Vagina (tissue), 2 donors: ENCODE data around the gene E2F1. TPM values are rescaled to one million over a fixed set of nuclear protein-coding genes. Genes with fewer than 3 reads are reported as not detected.
A peak's percentile ranks its signal among the peaks of the same experiment; 100 is the strongest.

Source experiments
- DNase-seq, 2 donors: peaks; one replicate each; pipeline ENCODE4 v3.0.0-alpha.2; 2017; ENCODE audit errors: extremely low spot score in 2 of 2
- H3K27ac ChIP-seq: fragments of 200-600 bp; sonication (generic); one replicate; pipeline ENCODE4 v1.5.1; 2019
- H3K27me3 ChIP-seq: fragments of 200-600 bp; sonication (generic); one replicate; pipeline ENCODE4 v1.5.1; 2019
- H3K36me3 ChIP-seq, 2 donors: fragments of 200-600 bp; sonication (generic); one replicate each; pipeline ENCODE4 v1.5.1; 2017 to 2019
- H3K4me1 ChIP-seq: fragments of 200-600 bp; sonication (generic); one replicate; pipeline ENCODE4 v1.5.1; 2019
- H3K4me3 ChIP-seq, 2 donors: fragments of 200-600 bp; sonication (generic); 1 replicate in 1 of 2; 2 replicates in 1 of 2; pipeline ENCODE4 v1.5.1; 2016 to 2019
- H3K9me3 ChIP-seq: fragments of 200-600 bp; sonication (generic); one replicate; pipeline ENCODE4 v1.5.1; 2019
- CTCF ChIP-seq, 3 experiments: fragments of 450-650 bp in 2 of 3; fragments of 200-600 bp in 1 of 3; sonication (generic) in 1 of 3; IDR thresholded peaks; one replicate each; pipeline ENCODE4 v1.5.1; 2017 to 2019; ENCODE audit warnings: antibody characterized with exemption in 3 of 3, mild to moderate bottlenecking in 2 of 3, moderate library complexity in 2 of 3
- POLR2A ChIP-seq, 2 donors: fragments of 450-650 bp; IDR thresholded peaks; one replicate each; pipeline ENCODE4 v1.6.1; 2017; ENCODE audit warnings: antibody characterized with exemption in 2 of 2, mild to moderate bottlenecking in 2 of 2, moderate library complexity in 2 of 2
- POLR2AphosphoS5 ChIP-seq, 2 donors: sonication (generic); formaldehyde crosslinking; IDR thresholded peaks; one replicate each; pipeline ENCODE4 v1.9.0; 2017; ENCODE audit warnings: antibody characterized with exemption in 2 of 2, mild to moderate bottlenecking in 2 of 2, low read depth in 1 of 2; ENCODE audit not compliant: insufficient read depth in 1 of 2
- intact Hi-C: fragments of 100-400 bp; cut with DNase I; formaldehyde crosslinking; loops from one replicate; pipeline ENCODE4 v1.15.1; 2023
- total RNA-seq: library from RNA; depleted of rRNA; stranded (reverse); fragments of >200 nt; gene quantifications from one replicate; pipeline ENCODE4 v1.2.3, GENCODE V29; 2016

E2F1 gene
- total RNA-seq, 1 donor from 2014 or later, result 0.49 TPM

GRCh38 chr20:33730946-33731692 lies 44.9 kb upstream of the E2F1 start:
- intact Hi-C loops, result loop anchor here (10.0 kb wide), 1 partner anchor 56 kb away; the partner anchor contains the start of gene NECAB3
- H3K4me3 ChIP-seq, result peak overlapping the region; percentile 49 to 58
- TF ChIP-seq CTCF (IDR thresholded peaks at IDR 0.05) (no peak), POLR2AphosphoS5 (IDR thresholded peaks at IDR 0.05; ENCODE audit: insufficient read depth in 1 of 2, low read depth in 1 of 2) (no peak), POLR2A (IDR thresholded peaks at IDR 0.05) (no peak)
- no peak for DNase-seq
- H3K27ac ChIP-seq, result peak overlapping the region; percentile 91
- peaks cover 2% of the 10 kb centered on the region for H3K9me3 ChIP-seq
- H3K27me3 ChIP-seq, result no peaks in the 10 kb centered on the region
- no peaks in the 10 kb centered on the region for H3K36me3 ChIP-seq
- peaks cover 31% of the 10 kb centered on the region for H3K4me1 ChIP-seq

GRCh38 chr20:33729101-33729500 lies 42.9 kb upstream of the E2F1 start:
- H3K4me1 ChIP-seq, result peaks cover 25% of the 10 kb centered on the region
- H3K36me3 ChIP-seq, result no peaks in the 10 kb centered on the region
- no peaks in the 10 kb centered on the region for H3K9me3 ChIP-seq
- no peak for DNase-seq
- TF ChIP-seq CTCF (IDR thresholded peaks at IDR 0.05) (no peak), POLR2AphosphoS5 (IDR thresholded peaks at IDR 0.05; ENCODE audit: insufficient read depth in 1 of 2, low read depth in 1 of 2) (no peak), POLR2A (IDR thresholded peaks at IDR 0.05) (no peak)
- H3K4me3 ChIP-seq, result no peak overlapping the region
- intact Hi-C loops, result no loop called here
- H3K27ac ChIP-seq, result no peak overlapping the region
- no peaks in the 10 kb centered on the region for H3K27me3 ChIP-seq

- no peak for DNase-seq
- Histone ChIP-seq H3K4me3 (no peak overlapping the region), H3K4me1 (peaks cover 19% of the 10 kb centered on the region), H3K9me3 (no peaks in the 10 kb centered on the region), H3K27ac (no peak overlapping the region), H3K36me3 (no peaks in the 10 kb centered on the region), H3K27me3 (no peaks in the 10 kb centered on the region)
- no peak for TF ChIP-seq CTCF (IDR thresholded peaks at IDR 0.05)
- no peak for TF ChIP-seq POLR2A (IDR thresholded peaks at IDR 0.05)
- TF ChIP-seq POLR2AphosphoS5 (IDR thresholded peaks at IDR 0.05; ENCODE audit: insufficient read depth in 1 of 2, low read depth in 1 of 2), result no peak
- intact Hi-C loops, result no loop called here
Observed at GRCh38 chr20:33728463-33728862, 42.3 kb upstream of the E2F1 start.

GRCh38 chr20:33727806-33728205 lies 41.6 kb upstream of the E2F1 start:
- Histone ChIP-seq H3K36me3 (no peaks in the 10 kb centered on the region), H3K4me3 (no peak overlapping the region), H3K9me3 (no peaks in the 10 kb centered on the region), H3K27me3 (no peaks in the 10 kb centered on the region), H3K4me1 (peaks cover 12% of the 10 kb centered on the region), H3K27ac (no peak overlapping the region)
- no peak for DNase-seq
- no peak for TF ChIP-seq POLR2AphosphoS5 (IDR thresholded peaks at IDR 0.05; ENCODE audit: insufficient read depth in 1 of 2, low read depth in 1 of 2)
- TF ChIP-seq POLR2A (IDR thresholded peaks at IDR 0.05), result no peak
- TF ChIP-seq CTCF (IDR thresholded peaks at IDR 0.05), result no peak
- intact Hi-C loops, result no loop called here

GRCh38 chr20:33727115-33727479 lies 40.9 kb upstream of the E2F1 start:
- DNase-seq, result no peak
- TF ChIP-seq POLR2A (IDR thresholded peaks at IDR 0.05) (no peak), POLR2AphosphoS5 (IDR thresholded peaks at IDR 0.05; ENCODE audit: insufficient read depth in 1 of 2, low read depth in 1 of 2) (no peak), CTCF (IDR thresholded peaks at IDR 0.05) (no peak)
- Histone ChIP-seq H3K27me3 (no peaks in the 10 kb centered on the region), H3K27ac (no peak overlapping the region), H3K4me3 (no peak overlapping the region), H3K9me3 (no peaks in the 10 kb centered on the region), H3K36me3 (no peaks in the 10 kb centered on the region), H3K4me1 (peaks cover 8% of the 10 kb centered on the region)
- intact Hi-C loops, result no loop called here
